ENCODE measurements around the gene ZNF407.

The ZNF407 gene

DNA sequence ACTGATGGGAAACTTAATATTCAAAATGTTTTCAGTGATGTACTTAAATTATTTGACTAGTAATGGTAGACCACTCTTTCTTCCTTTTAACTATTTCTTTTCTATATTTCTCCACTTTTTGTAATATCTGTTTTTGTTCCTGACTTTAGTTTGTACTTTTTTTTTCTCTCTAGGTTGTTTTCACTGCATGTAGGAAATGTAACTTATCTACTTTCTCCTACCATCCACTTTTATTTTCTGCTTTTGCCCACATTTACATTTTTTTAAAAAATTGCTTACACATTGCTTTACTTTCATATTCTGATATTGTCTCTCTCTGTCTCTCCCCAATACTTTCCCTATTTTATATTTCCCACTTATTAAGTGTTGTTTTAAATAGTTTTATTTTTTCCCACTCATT lies 47.0 kb downstream of the ZNF407 start:
- no peaks in the 10 kb centered on the region for H3K9me2 ChIP-seq (replicated peaks; ENCODE audit: insufficient read depth, low read length)
- no peaks in the 10 kb centered on the region for H3K36me3 ChIP-seq (replicated peaks; ENCODE audit: insufficient read depth, low read length)
- no peak overlapping the region for H2AFZ ChIP-seq (ENCODE audit: low read length)
- no peak overlapping the region for H3K4me3 ChIP-seq (ENCODE audit: low read length)
- no peaks in the 10 kb centered on the region for H4K20me1 ChIP-seq (ENCODE audit: insufficient read depth, low read length)
- DNase-seq: no peak
- H3K27ac ChIP-seq (ENCODE audit: low read length): no peak overlapping the region
- no peaks in the 10 kb centered on the region for H3K27me3 ChIP-seq (replicated peaks; ENCODE audit: insufficient read depth, low read length)
- no peaks in the 10 kb centered on the region for H3K9me3 ChIP-seq (replicated peaks; ENCODE audit: insufficient read depth, low read length)
- H3K4me2 ChIP-seq (ENCODE audit: low read depth, low read length): no peak overlapping the region
- TF ChIP-seq, protein P1, sequence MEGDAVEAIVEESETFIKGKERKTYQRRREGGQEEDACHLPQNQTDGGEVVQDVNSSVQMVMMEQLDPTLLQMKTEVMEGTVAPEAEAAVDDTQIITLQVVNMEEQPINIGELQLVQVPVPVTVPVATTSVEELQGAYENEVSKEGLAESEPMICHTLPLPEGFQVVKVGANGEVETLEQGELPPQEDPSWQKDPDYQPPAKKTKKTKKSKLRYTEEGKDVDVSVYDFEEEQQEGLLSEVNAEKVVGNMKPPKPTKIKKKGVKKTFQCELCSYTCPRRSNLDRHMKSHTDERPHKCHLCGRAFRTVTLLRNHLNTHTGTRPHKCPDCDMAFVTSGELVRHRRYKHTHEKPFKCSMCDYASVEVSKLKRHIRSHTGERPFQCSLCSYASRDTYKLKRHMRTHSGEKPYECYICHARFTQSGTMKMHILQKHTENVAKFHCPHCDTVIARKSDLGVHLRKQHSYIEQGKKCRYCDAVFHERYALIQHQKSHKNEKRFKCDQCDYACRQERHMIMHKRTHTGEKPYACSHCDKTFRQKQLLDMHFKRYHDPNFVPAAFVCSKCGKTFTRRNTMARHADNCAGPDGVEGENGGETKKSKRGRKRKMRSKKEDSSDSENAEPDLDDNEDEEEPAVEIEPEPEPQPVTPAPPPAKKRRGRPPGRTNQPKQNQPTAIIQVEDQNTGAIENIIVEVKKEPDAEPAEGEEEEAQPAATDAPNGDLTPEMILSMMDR (IDR thresholded peaks at IDR 0.05; ENCODE audit: low read length): no peak
- TF ChIP-seq EZH2phosphoT487 (IDR thresholded peaks at IDR 0.05; ENCODE audit: low read length) (no peak), EZH2 (optimal IDR thresholded peaks at IDR 0.05; ENCODE audit: low read depth, low read length) (no peak)
- H3K4me1 ChIP-seq (ENCODE audit: low read length): no peaks in the 10 kb centered on the region
- H3F3A ChIP-seq (ENCODE audit: insufficient read depth, low read length): no peaks in the 10 kb centered on the region
- H3K9ac ChIP-seq (ENCODE audit: low read length): no peak overlapping the region
- no peaks in the 10 kb centered on the region for H3K79me2 ChIP-seq (ENCODE audit: low read length)

DNA sequence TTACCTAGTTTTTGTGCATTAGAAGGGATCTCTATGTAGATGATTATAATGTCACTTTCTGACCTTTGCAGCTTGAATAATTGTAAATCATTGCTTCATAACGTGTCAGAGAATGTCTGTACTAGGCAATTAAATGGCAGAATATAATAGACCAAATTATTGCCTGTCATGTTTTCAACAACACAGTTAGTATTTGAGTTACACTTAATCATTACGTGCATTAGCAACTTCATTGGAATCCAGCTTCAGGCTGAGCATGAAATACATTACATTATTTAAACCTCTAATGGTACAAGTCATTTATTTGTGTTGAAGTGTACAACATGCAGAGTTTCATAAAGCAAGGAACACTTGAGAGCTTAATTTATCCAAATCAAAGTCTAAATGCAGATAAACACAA lies 48.0 kb downstream of the ZNF407 start:
- Histone ChIP-seq H3K36me3 (replicated peaks; ENCODE audit: insufficient read depth, low read length) (no peaks in the 10 kb centered on the region), H3K79me2 (ENCODE audit: low read length) (no peaks in the 10 kb centered on the region), H3K9me2 (replicated peaks; ENCODE audit: insufficient read depth, low read length) (no peaks in the 10 kb centered on the region), H3K27me3 (replicated peaks; ENCODE audit: insufficient read depth, low read length) (no peaks in the 10 kb centered on the region), H4K20me1 (ENCODE audit: insufficient read depth, low read length) (no peaks in the 10 kb centered on the region), H3K27ac (ENCODE audit: low read length) (no peak overlapping the region), H3K4me3 (ENCODE audit: low read length) (no peak overlapping the region), H2AFZ (ENCODE audit: low read length) (no peak overlapping the region), H3K4me2 (ENCODE audit: low read depth, low read length) (no peak overlapping the region), H3F3A (ENCODE audit: insufficient read depth, low read length) (no peaks in the 10 kb centered on the region), H3K9me3 (replicated peaks; ENCODE audit: insufficient read depth, low read length) (no peaks in the 10 kb centered on the region), H3K4me1 (ENCODE audit: low read length) (no peaks in the 10 kb centered on the region), H3K9ac (ENCODE audit: low read length) (no peak overlapping the region)
- no peak for TF ChIP-seq EZH2phosphoT487 (IDR thresholded peaks at IDR 0.05; ENCODE audit: low read length)
- TF ChIP-seq EZH2 (optimal IDR thresholded peaks at IDR 0.05; ENCODE audit: low read depth, low read length): no peak
- TF ChIP-seq, protein P1 (IDR thresholded peaks at IDR 0.05; ENCODE audit: low read length): no peak
- no peak for DNase-seq

DNA sequence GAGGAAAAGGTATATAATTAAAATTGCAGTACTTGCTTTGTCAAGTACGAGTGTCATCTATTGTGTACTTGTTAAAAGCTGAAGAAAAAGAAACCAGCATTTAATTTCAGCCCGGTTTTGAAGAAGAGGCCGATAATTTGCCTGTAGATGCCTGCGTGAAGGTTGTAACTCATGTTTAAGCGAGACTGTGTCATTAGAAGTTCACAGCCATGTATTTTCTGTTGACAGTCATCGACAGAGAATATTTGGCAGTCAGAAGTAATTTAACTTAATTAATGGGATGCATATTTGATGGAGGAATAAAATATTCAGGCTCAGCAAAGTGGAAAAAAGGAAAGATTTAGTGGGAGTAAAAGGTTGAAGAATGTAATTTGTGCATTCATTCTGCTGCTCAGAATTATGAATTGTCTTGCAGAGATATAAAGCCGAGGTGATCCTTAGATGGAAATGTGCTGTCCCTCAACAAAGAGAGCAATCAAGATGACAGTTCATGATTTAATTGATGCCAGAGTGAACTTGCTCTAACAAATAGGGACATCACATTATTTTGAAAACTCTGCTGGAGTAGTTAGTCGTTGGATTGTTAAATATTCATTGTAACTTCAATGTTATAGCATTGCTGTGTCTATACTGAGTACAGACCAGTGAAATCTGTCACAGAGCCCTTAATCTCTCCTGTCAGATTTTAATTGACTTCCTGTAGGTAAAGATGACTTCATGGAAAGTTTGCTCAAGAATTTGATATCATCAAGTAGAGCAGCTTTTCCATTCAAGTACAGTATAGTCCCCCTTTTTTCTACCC lies 53.9 kb downstream of the ZNF407 start:
- Histone ChIP-seq H3K4me2 (ENCODE audit: low read depth, low read length) (no peak overlapping the region), H3F3A (ENCODE audit: insufficient read depth, low read length) (no peaks in the 10 kb centered on the region), H3K4me1 (ENCODE audit: low read length) (no peaks in the 10 kb centered on the region), H3K9me2 (replicated peaks; ENCODE audit: insufficient read depth, low read length) (no peaks in the 10 kb centered on the region), H3K27ac (ENCODE audit: low read length) (no peak overlapping the region), H4K20me1 (ENCODE audit: insufficient read depth, low read length) (no peaks in the 10 kb centered on the region), H3K4me3 (ENCODE audit: low read length) (no peak overlapping the region), H3K9me3 (replicated peaks; ENCODE audit: insufficient read depth, low read length) (no peaks in the 10 kb centered on the region), H2AFZ (ENCODE audit: low read length) (no peak overlapping the region), H3K27me3 (replicated peaks; ENCODE audit: insufficient read depth, low read length) (no peaks in the 10 kb centered on the region), H3K9ac (ENCODE audit: low read length) (no peak overlapping the region), H3K79me2 (ENCODE audit: low read length) (no peaks in the 10 kb centered on the region), H3K36me3 (replicated peaks; ENCODE audit: insufficient read depth, low read length) (no peaks in the 10 kb centered on the region)
- TF ChIP-seq EZH2phosphoT487 (IDR thresholded peaks at IDR 0.05; ENCODE audit: low read length) (no peak), EZH2 (optimal IDR thresholded peaks at IDR 0.05; ENCODE audit: low read depth, low read length) (no peak)
- TF ChIP-seq, protein P1 (IDR thresholded peaks at IDR 0.05; ENCODE audit: low read length): no peak
- DNase-seq: no peak

Measured in MM.1S (cell line).